Measurements from ENCODE around the gene INPP4A.

- no peak for TF ChIP-seq CTCF (conservative IDR thresholded peaks at IDR 0.05; ENCODE audit: low read depth, low read length)
- no peak for TF ChIP-seq EZH2 (IDR thresholded peaks at IDR 0.05; ENCODE audit: low read length, unreplicated experiment)
Measured at GRCh38 chr2:98521266-98521665, 76.6 kb downstream of the INPP4A start.

Measured in PC-3 (cell line).